ENCODE data around the gene PIK3AP1.
"Not testable (repeated sequence)": the region's sequence is repeated elsewhere in the genome, so short reads cannot be mapped to it uniquely, and the experiment has no call there.

PIK3AP1 gene

GRCh38 chr10:96548589-96548988, 171.7 kb downstream of the PIK3AP1 start:
- H3K4me1 ChIP-seq (ENCODE audit: low read depth, poor library complexity, severe bottlenecking): no peaks in the 10 kb centered on the region
- H3K79me2 ChIP-seq (ENCODE audit: insufficient read depth, low read depth): no peaks in the 10 kb centered on the region
- H4K20me1 ChIP-seq (ENCODE audit: insufficient read depth): no peaks in the 10 kb centered on the region
- peaks cover 5% of the 10 kb centered on the region; the same call in 1 of the 2 replicates for H3K36me3 ChIP-seq (ENCODE audit: insufficient read depth)
- H3K27ac ChIP-seq: no peak overlapping the region
- H2AFZ ChIP-seq (ENCODE audit: low read depth): no peak overlapping the region
- TF ChIP-seq CTCF (conservative IDR thresholded peaks at IDR 0.05; ENCODE audit: low read depth, low read length): no peak
- H3K4me3 ChIP-seq (IDR thresholded peaks at IDR 0.05; ENCODE audit: insufficient read depth, low read depth, low read length): no peak overlapping the region
- no peak overlapping the region for H3K9ac ChIP-seq
- no peak overlapping the region for H3K4me2 ChIP-seq
- H3K27me3 ChIP-seq (ENCODE audit: insufficient read depth, low read depth): no peaks in the 10 kb centered on the region

GRCh38 chr10:96545558-96545957, 174.8 kb downstream of the PIK3AP1 start:
- H3K9ac ChIP-seq; H3K4me1 ChIP-seq (ENCODE audit: low read depth, poor library complexity, severe bottlenecking); H3K27ac ChIP-seq; H3K27me3 ChIP-seq (ENCODE audit: insufficient read depth, low read depth); H3K4me2 ChIP-seq; H3K79me2 ChIP-seq (ENCODE audit: insufficient read depth, low read depth); H2AFZ ChIP-seq (ENCODE audit: low read depth); H4K20me1 ChIP-seq (ENCODE audit: insufficient read depth); H3K4me3 ChIP-seq (IDR thresholded peaks at IDR 0.05; ENCODE audit: insufficient read depth, low read depth, low read length): not testable (repeated sequence)
- peaks cover 11% of the 10 kb centered on the region; the same call in 1 of the 2 replicates for H3K36me3 ChIP-seq (ENCODE audit: insufficient read depth)

Data from KMS-11 (cell line).